HG02852 (cell line): ENCODE results near the gene MGAT5.

ENCODE experiments used
- ATAC-seq: cut with Tn5 transposase; IDR thresholded peaks from one replicate; pipeline ENCODE4 v1.9.1; 2021; ENCODE audit warnings: mild to moderate bottlenecking, moderate library complexity; ENCODE audit not compliant: unreplicated experiment

MGAT5 gene

DNA sequence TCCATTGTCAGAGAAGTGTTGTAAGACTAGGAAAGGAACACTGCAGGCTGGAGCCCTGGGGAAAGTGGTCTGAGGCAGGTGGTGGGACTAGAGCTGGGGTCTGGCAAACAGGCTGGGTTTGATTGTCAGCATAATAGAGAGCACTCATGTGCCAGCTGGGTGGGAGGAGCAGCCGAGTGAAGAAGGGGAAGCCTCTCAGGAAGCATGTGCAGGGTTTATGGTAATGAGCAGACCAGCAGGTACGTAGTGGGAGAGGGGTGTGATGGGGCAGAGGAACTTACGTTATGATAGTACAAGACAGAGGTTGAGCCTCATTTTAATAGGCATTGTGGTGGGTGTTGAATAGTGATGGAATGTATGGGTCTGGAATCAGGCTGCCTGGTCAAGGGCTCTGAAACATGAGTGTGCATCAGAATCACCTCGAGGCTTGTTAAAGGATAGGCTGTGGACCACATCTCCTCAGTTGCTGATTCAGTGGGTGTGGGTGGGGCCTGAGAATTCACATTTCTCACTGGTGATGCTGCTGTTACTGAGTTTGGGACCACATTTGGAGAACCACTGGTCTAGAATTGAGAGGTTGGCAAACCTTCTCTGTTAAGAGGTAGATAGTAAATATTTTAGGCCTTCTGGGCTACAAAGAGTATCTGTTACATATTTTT, 1.7 kb upstream of the MGAT5 start:
- ATAC-seq, result no peak

GRCh38 chr2:134253117-134253704, 661 bp upstream of the MGAT5 start:
- peak; percentile 65 for ATAC-seq

DNA sequence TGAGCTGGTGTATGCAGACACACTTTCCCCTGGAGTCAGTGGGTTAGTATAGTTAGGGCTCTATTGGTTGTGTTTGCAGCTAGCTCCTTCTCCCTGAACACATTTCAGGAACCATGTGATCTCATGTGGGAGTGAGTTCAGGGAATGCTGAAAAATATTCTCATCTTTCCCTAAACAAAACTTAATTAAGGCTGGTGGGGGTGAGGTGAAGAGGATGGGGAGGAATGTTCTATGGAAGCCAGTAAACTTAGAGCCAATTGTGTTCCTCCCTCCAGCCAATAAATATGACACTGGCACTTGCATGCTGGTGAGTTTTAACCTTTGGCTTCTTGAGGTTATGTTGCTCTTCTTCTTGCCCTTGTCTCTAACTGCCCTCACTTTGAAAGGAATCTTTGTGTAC, 952 bp downstream of the MGAT5 start:
- no peak for ATAC-seq

DNA sequence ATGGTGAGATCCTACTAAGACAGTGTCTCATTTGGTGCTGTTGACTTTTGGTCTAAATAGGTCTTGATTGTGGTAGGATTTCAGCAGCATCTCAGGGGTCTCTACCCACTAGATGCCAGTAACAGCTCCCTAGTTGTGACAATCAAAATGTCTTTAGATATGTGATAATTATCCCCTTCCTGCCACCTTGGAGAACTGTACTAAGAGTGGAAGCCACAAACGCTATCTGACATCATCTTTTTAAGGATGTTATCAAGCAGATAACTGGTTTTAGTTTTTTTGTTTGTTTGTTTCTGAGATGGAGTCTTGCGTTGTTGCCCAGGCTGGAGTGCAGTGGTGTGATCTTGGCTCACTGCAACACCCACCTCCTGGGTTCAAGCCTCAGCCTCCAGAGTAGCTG, 3.1 kb downstream of the MGAT5 start:
- no peak for ATAC-seq

DNA sequence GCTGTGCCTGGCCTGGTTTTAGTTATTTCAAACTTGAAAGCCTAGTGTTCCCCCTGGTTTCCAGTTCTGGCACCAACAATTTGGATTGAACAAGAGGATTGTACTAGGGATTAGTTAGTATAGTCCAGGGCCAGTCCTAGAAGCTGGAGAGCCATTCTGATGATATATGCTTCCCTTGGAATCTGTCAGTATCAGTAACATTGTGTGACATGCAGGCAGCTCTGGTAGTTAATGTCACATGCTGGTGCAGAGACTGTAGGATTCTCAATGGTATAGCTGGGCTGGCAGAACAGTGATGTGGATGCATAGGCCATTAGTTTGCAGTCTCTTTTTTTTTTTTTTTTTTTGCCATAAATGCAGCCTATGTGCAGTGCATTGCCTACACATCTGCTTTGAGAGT, 3.6 kb downstream of the MGAT5 start:
- no peak for ATAC-seq

GRCh38 chr2:134257965-134258683, 4.3 kb downstream of the MGAT5 start:
- no peak for ATAC-seq

DNA sequence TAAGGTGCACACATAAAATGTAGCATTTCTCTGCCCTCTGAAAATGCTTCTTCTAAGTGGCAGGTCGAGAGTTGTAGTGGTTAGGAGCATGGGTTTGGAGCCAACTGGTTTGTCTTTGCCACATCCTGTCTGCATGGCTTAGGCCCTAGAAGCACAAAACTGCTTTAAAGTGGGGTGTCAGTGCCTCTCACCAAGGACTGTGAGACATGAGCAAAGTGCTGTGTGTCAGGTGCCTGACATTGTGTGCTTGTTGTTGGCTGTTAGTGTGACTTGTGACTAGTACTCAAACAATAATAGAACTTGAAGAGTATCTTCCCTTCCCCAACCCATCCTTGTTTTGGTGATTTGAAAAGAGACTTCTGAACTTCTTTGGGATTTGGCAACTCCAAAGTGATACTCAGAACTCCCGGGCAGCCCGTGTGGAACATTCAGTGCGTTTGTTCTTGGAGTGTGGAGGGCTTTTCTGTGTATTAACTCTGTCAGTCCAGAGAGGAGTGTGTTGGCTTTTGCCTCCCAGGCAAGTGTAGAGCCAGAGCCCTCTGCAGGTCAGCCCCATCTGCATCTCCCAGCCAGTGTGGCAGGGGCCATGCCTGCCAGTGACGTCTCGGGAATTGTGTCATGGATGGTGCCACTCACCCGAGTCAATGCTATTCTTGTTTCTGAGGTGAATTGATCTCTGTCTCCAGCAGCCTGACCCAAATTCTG, 5.0 kb downstream of the MGAT5 start:
- ATAC-seq, result peak; percentile 31

DNA sequence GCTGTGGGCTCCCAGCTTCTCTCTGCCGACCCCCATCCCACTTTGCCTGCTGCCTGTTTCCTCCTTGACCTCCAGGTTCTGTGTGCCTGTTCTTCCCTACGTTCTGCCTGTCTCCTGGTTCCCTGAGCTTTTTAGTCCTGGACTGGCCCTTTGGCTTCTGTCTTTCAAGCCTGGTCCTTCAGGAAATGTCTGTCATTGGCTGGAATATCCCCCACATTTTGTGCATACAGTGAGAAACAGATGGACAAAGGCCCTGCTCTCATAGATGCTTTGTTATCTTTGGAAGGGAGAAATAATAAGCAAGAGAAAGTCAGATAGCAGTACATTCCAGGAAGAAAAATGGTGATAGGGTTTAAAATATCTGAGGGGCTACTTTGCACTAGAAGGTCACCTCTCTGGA, 5.7 kb downstream of the MGAT5 start:
- no peak for ATAC-seq

DNA sequence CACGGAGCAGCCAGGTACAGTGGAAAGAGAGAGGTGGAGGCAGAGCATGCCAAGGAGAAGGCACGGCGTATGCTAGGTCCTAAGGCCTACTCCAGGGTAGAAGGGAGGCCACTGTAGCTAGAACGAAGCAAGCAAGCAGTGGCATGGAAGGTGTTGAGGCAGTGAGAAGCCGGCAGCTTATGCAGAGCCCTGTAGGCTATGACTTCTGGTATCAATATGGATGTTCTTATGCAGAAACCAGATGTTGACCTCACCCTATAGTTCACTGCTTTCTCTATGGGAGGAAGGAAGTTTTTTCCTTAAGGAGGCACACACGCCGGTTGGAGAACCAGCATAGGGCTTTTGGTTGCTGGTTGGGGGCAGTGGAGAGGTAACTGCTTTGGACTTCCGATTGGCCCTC, 6.1 kb downstream of the MGAT5 start:
- no peak for ATAC-seq

DNA sequence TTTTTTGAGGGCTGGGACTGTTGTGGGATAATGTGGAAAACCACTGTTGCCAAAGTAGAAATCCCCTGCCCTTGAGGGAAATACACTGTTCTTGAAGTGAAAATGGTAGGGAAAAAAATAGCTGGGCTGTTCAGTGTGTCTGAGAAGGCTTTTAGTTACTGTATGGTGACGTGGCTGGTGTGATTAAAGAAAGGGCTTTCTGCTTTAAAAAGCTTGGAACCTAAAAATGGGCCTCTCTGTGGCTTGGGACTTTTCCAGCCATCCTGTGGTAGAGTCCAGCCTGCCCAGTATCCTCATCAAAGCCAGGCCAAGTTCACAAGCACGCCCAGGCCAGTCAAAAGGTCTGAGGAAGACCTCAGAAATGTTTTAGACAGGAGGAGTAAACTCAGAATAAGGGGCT, 6.8 kb downstream of the MGAT5 start:
- ATAC-seq, result no peak

DNA sequence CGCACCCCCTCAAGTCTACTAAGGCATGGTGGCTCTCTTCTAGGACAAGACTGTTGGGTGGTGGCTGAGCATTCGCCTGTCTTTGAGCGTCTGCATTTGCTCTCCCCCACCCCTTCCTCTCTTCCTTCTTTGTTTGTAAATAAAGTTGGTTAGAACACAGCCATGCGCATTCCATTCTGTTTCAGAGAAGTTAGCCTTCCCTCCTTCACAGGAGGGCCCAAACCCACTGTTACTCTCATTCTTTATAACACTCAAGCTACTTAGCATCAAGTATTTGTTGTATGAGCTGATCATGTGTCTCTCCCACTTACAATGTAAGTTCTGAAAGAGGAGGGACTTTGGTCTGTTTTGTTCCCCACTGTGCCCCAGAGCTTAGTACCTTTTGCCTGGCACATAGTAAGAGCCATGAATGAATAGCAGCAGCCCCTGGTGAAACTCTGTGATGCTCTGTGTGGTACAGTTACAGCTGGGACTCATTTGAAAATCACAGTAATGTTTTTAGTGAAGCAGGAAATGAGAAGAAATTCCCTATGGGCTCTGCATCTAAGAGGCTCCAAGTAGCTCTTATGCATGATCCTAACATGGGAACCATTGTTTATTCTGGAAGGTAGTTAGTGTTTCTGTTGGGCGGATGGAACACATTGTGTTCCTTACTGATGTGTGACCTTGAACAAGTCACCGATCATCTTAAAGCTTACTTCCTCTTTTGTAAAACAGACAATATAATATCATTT, 7.7 kb downstream of the MGAT5 start:
- peak; percentile 58 for ATAC-seq

- peak; percentile 48 for ATAC-seq
Measured at GRCh38 chr2:134262684-134263083, 8.8 kb downstream of the MGAT5 start.

- ATAC-seq, result no peak
Measured at GRCh38 chr2:134268265-134268664, 14.4 kb downstream of the MGAT5 start.

DNA sequence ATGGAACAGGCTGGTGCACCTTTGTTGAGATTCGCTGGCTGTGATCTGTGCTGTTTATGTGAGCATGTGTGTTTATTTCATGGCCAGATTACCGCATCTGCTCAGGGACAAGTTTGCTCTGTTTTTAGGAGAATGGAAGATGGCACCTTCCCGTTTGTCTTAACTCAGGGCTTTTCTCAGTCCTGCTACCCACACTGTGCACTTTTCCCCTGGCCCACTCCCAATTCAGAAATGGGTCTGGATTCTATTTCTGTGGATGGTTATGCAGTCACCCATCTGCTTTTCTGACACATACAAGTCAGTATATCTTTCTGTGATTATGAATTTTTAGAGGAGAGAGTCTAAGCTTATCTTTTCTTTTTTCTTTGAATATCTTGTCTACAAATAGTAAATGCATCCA, 15.4 kb downstream of the MGAT5 start:
- ATAC-seq, result no peak

DNA sequence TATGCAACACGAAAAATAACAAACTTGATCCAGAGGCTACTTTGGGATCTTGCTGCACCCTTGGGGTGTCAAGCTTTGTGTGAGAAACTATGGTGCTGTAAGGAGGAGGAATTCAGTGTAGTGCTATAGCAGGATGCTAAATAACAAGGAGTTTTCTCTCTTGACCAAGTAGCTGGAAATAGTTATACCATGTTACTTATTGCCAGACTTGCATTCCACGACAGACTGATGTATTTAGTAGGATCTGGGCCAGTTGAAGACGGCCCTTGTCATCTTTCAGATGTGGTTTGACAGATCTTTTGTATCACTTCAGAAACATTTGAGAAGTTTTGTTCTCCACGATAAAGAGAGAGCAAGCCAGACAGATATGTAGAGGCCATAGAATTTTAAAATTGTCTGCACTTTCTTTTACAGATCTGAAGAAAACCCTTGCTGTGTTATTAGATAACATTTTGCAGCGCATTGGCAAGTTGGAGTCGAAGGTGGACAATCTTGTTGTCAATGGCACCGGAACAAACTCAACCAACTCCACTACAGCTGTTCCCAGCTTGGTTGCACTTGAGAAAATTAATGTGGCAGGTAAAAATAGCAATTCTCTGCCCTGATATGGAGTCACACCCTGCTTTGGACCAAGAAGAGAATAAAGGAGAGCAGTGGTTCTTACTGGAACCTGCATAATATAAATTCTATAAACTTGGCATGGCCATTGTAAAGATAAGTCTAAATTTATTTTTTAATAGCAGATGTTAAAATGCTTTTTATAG, 16.3 kb downstream of the MGAT5 start:
- ATAC-seq, result no peak

- no peak for ATAC-seq
Measured at GRCh38 chr2:134271758-134272157, 17.9 kb downstream of the MGAT5 start.

GRCh38 chr2:134272806-134273205, 18.9 kb downstream of the MGAT5 start:
- no peak for ATAC-seq

GRCh38 chr2:134273256-134273983, 19.5 kb downstream of the MGAT5 start:
- no peak for ATAC-seq

DNA sequence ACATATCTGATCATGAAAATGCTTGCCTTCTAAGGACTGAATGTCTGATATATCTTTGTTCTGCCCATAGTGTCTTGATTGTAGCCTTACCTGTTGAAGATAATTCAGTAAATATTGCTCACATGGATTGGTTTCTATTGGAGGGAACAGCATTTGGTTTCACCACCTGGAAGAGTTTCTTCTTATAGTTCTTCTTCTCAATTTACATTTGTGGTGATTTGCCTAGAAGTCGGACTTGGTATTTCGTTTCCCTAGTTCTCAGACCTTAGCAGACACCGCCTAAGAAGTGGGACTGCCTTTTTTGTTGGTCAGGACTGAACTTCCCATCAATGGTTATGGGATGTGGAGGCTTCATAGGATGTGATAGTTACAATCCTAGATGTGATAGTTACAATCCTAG, 20.2 kb downstream of the MGAT5 start:
- no peak for ATAC-seq
